H9 (cell line): ENCODE results near the gene TCEAL3. TPM values are rescaled to one million over a fixed set of nuclear protein-coding genes. Genes with fewer than 3 reads are reported as not detected.

Source experiments
- DNase-seq: peaks from one replicate; pipeline ENCODE4 v3.0.0-alpha.2; 2017
- H2AFZ ChIP-seq: one replicate; pipeline ENCODE4 v1.6.1; 2013; ENCODE audit warnings: mild to moderate bottlenecking, low read length, control low read depth, moderate library complexity
- H2AK5ac ChIP-seq: 2 replicates; pipeline ENCODE4 v1.6.1; 2013; ENCODE audit warnings: low read length, control low read depth, mixed read lengths; ENCODE audit not compliant: insufficient read length
- H2BK120ac ChIP-seq: one replicate; pipeline ENCODE4 v1.6.1; 2013; ENCODE audit warnings: low read depth, mild to moderate bottlenecking, low read length, control low read depth, inconsistent platforms; ENCODE audit not compliant: poor library complexity, severe bottlenecking
- H2BK12ac ChIP-seq: 2 replicates; pipeline ENCODE4 v1.6.1; 2013; ENCODE audit warnings: low read length, control low read depth, mixed read lengths, low read depth; ENCODE audit not compliant: insufficient read length
- H2BK15ac ChIP-seq: 2 replicates; pipeline ENCODE4 v1.6.1; 2013; ENCODE audit warnings: low read depth, low read length, control low read depth
- H2BK20ac ChIP-seq: one replicate; pipeline ENCODE4 v1.6.1; 2013; ENCODE audit warnings: low read depth, mild to moderate bottlenecking, low read length, control low read depth, inconsistent platforms; ENCODE audit not compliant: poor library complexity, severe bottlenecking
- H2BK5ac ChIP-seq: 2 replicates; pipeline ENCODE4 v1.6.1; 2013; ENCODE audit warnings: low read length, control low read depth, mixed read lengths; ENCODE audit not compliant: insufficient read length
- H3K14ac ChIP-seq: 2 replicates; pipeline ENCODE4 v1.6.1; 2013; ENCODE audit warnings: low read length, control low read depth; ENCODE audit not compliant: insufficient read depth
- H3K18ac ChIP-seq: 2 replicates; pipeline ENCODE4 v1.6.1; 2013; ENCODE audit warnings: low read depth, mild to moderate bottlenecking, mixed read lengths, low read length, control low read depth; ENCODE audit not compliant: insufficient read length
- H3K23ac ChIP-seq: 2 replicates; pipeline ENCODE4 v1.6.1; 2013; ENCODE audit warnings: low read length, control low read depth, mixed read lengths, low read depth; ENCODE audit not compliant: insufficient read length
- H3K23me2 ChIP-seq: 2 replicates; pipeline ENCODE4 v1.6.1; 2013; ENCODE audit warnings: low read depth, mild to moderate bottlenecking, mixed read lengths, low read length, control low read depth; ENCODE audit not compliant: insufficient read length, poor library complexity, severe bottlenecking
- H3K27ac ChIP-seq: 2 replicates; pipeline ENCODE4 v1.5.1; 2013; ENCODE audit warnings: low read length, control low read depth, mixed read lengths, low read depth; ENCODE audit not compliant: insufficient read length
- H3K27me3 ChIP-seq: 2 replicates; pipeline ENCODE4 v1.6.1; 2013; ENCODE audit warnings: low read length, control low read depth, inconsistent platforms; ENCODE audit not compliant: insufficient read depth
- H3K4ac ChIP-seq: 2 replicates; pipeline ENCODE4 v1.6.1; 2013; ENCODE audit warnings: low read depth, mild to moderate bottlenecking, control low read depth, inconsistent platforms, low read length, moderate library complexity
- H3K4me1 ChIP-seq: 2 replicates; pipeline ENCODE4 v1.6.1; 2013; ENCODE audit warnings: low read length, control low read depth, inconsistent platforms; ENCODE audit not compliant: insufficient read depth
- H3K4me2 ChIP-seq: 2 replicates; pipeline ENCODE4 v1.6.1; 2013; ENCODE audit warnings: low read length, control low read depth, mixed read lengths; ENCODE audit not compliant: insufficient read length, insufficient read depth
- H3K56ac ChIP-seq: 2 replicates; pipeline ENCODE4 v1.6.1; 2013; ENCODE audit warnings: low read depth, mild to moderate bottlenecking, mixed read lengths, low read length, control low read depth; ENCODE audit not compliant: insufficient read length
- H3K79me1 ChIP-seq: 2 replicates; pipeline ENCODE4 v1.6.1; 2013; ENCODE audit warnings: low read depth, mild to moderate bottlenecking, moderate library complexity, low read length, control low read depth, inconsistent platforms; ENCODE audit not compliant: insufficient read depth, poor library complexity, severe bottlenecking
- H3K79me2 ChIP-seq: 2 replicates; pipeline ENCODE4 v1.6.1; 2013; ENCODE audit warnings: low read length, control low read depth, inconsistent platforms; ENCODE audit not compliant: insufficient read depth
- H3K9ac ChIP-seq: 2 replicates; pipeline ENCODE4 v1.6.1; 2013; ENCODE audit warnings: low read length, control low read depth, mixed read lengths; ENCODE audit not compliant: insufficient read length; ENCODE audit errors: extremely low read depth
- H3K9me3 ChIP-seq: one replicate; pipeline ENCODE4 v1.6.1; 2013; ENCODE audit warnings: low read depth, low read length, inconsistent platforms; ENCODE audit not compliant: control insufficient read depth
- H3T11ph ChIP-seq: one replicate; pipeline ENCODE4 v1.6.1; 2013; ENCODE audit warnings: mild to moderate bottlenecking, low read length, control low read depth, inconsistent platforms
- H4K20me1 ChIP-seq: one replicate; pipeline ENCODE4 v1.6.1; 2013; ENCODE audit not compliant: control insufficient read depth, insufficient read length, insufficient read depth
- H4K5ac ChIP-seq: 2 replicates; pipeline ENCODE4 v1.6.1; 2013; ENCODE audit warnings: low read depth, mild to moderate bottlenecking, mixed read lengths, low read length, control low read depth; ENCODE audit not compliant: insufficient read length
- H4K8ac ChIP-seq: replicated peaks from 2 replicates; pipeline ENCODE4 v1.6.1; 2013; ENCODE audit warnings: low read length, control low read depth, mixed read lengths, low read depth; ENCODE audit not compliant: insufficient read length
- H4K91ac ChIP-seq: 2 replicates; pipeline ENCODE4 v1.6.1; 2013; ENCODE audit warnings: low read depth, mild to moderate bottlenecking, moderate library complexity, mixed read lengths, low read length, control low read depth; ENCODE audit not compliant: insufficient read length
- H3K27ac Mint-ChIP-seq, 3 experiments: 2 replicates in 2 of 3; 3 replicates in 1 of 3; pipeline ENCODE4 v1.8.0; 2020 to 2021; ENCODE audit warnings: mixed read lengths in 3 of 3, mild to moderate bottlenecking in 1 of 3, moderate library complexity in 1 of 3
- H3K27me3 Mint-ChIP-seq: 2 replicates; pipeline ENCODE4 v1.8.0; 2021; ENCODE audit warnings: low read depth, mild to moderate bottlenecking, moderate library complexity, mixed read lengths
- H3K36me3 Mint-ChIP-seq, 3 experiments: 2 replicates in 2 of 3; 3 replicates in 1 of 3; pipeline ENCODE4 v1.8.0; 2020 to 2021; ENCODE audit warnings: low read depth in 3 of 3, mixed read lengths in 3 of 3; ENCODE audit not compliant: insufficient read depth in 1 of 3
- H3K4me1 Mint-ChIP-seq, 2 experiments: 2 replicates each; pipeline ENCODE4 v1.8.0; 2020; ENCODE audit warnings: mixed read lengths in 2 of 2
- H3K4me3 Mint-ChIP-seq, 2 experiments: 2 replicates in 1 of 2; 3 replicates in 1 of 2; pipeline ENCODE4 v1.8.0; 2020 to 2021; ENCODE audit warnings: mild to moderate bottlenecking in 2 of 2, mixed read lengths in 2 of 2, moderate library complexity in 1 of 2
- H3K9me3 Mint-ChIP-seq, 2 experiments: 2 replicates in 1 of 2; 3 replicates in 1 of 2; pipeline ENCODE4 v1.8.0; 2020; ENCODE audit warnings: mild to moderate bottlenecking in 2 of 2, mixed read lengths in 2 of 2, moderate library complexity in 1 of 2
- CTCF ChIP-seq: fragments of 200-600 bp; sonication (generic); conservative IDR thresholded peaks from 3 replicates; pipeline ENCODE4 v1.8.0; 2021; ENCODE audit warnings: antibody characterized with exemption, mild to moderate bottlenecking
- WGBS: extraction: QIAGEN DNeasy Blood & Tissue Kit; methylation state at CpG from one replicate; pipeline ENCODE4 v1.1.7; 2013; ENCODE audit warnings: missing lambda C conversion rate, low lambda C conversion rate, mixed read lengths; ENCODE audit not compliant: insufficient read length; ENCODE audit errors: extremely low coverage; 5-methylcytosine and 5-hydroxymethylcytosine counted together
- total RNA-seq: library from RNA; stranded (reverse); gene quantifications from 2 replicates; pipeline ENCODE4 v1.2.1, GENCODE V29; 2021

Gene TCEAL3
- total RNA-seq, 1 experiment from 2014 or later, result 11.1 TPM

- H4K20me1 ChIP-seq, result no peaks in the 10 kb centered on the region
- WGBS, result no CpG with 5 or more reads among the region's 1 CpG
Measured at GRCh38 chrX:103560256-103560655, 47.5 kb upstream of the TCEAL3 start.

More at GRCh38 chrX:103560256-103560655, 47.5 kb upstream of the TCEAL3 start:
- Histone ChIP-seq H3K27ac (no peak overlapping the region), H3K4ac (no peak overlapping the region), H4K5ac (no peak overlapping the region), H3K4me1 (no peaks in the 10 kb centered on the region), H2BK12ac (no peak overlapping the region), H4K91ac (no peak overlapping the region), H3K23ac (no peak overlapping the region), H3K9ac (no peak overlapping the region), H3K9me3 (no peaks in the 10 kb centered on the region), H3K27me3 (no peaks in the 10 kb centered on the region; the same call in 1 of the 2 replicates), H4K8ac (no peak overlapping the region), H2BK15ac (no peak overlapping the region), H2BK5ac (no peak overlapping the region), H2AFZ (no peak overlapping the region), H3K56ac (no peak overlapping the region), H3K4me2 (no peak overlapping the region), H2BK20ac (no peak overlapping the region), H3K79me1 (no peaks in the 10 kb centered on the region), H3K79me2 (no peaks in the 10 kb centered on the region), H3T11ph (no peak overlapping the region), H3K14ac (no peak overlapping the region), H3K18ac (no peak overlapping the region), H2AK5ac (no peak overlapping the region), H2BK120ac (no peak overlapping the region), H3K23me2 (no peaks in the 10 kb centered on the region)
- no peaks in the 10 kb centered on the region; a peak in 1 of 7 replicates for H3K36me3 Mint-ChIP-seq
- H3K27ac Mint-ChIP-seq, result no peak overlapping the region
- DNase-seq, result no peak
- H3K9me3 Mint-ChIP-seq, result peaks cover 0 to 23% of the 10 kb centered on the region in 2 experiments; a peak in 2 of 5 replicates
- no peaks in the 10 kb centered on the region; the same call in 1 of the 2 replicates for H3K27me3 Mint-ChIP-seq
- H3K4me1 Mint-ChIP-seq, result no peaks in the 10 kb centered on the region
- H3K4me3 Mint-ChIP-seq, result no peak overlapping the region
- no peak for TF ChIP-seq CTCF
